GM18517 (cell line): Measurements from ENCODE around the gene PLCB4.
"Not testable (repeated sequence)": the region's sequence is repeated elsewhere in the genome, so short reads cannot be mapped to it uniquely, and the experiment has no call there.

Experiments used
- ATAC-seq: cut with Tn5 transposase; IDR thresholded peaks from one replicate; pipeline ENCODE4 v1.9.1; 2021; ENCODE audit warnings: mild to moderate bottlenecking, moderate library complexity; ENCODE audit not compliant: unreplicated experiment

PLCB4 gene

GRCh38 chr20:9140162-9140760 lies 71.4 kb downstream of the PLCB4 start:
- ATAC-seq, result no peak

GRCh38 chr20:9141070-9141469 lies 72.2 kb downstream of the PLCB4 start:
- no peak for ATAC-seq

GRCh38 chr20:9141921-9142320 lies 73.0 kb downstream of the PLCB4 start:
- ATAC-seq, result no peak

- no peak for ATAC-seq
Observed at GRCh38 chr20:9142809-9143208, 73.9 kb downstream of the PLCB4 start.

GRCh38 chr20:9143926-9144325 lies 75.0 kb downstream of the PLCB4 start:
- no peak for ATAC-seq

DNA sequence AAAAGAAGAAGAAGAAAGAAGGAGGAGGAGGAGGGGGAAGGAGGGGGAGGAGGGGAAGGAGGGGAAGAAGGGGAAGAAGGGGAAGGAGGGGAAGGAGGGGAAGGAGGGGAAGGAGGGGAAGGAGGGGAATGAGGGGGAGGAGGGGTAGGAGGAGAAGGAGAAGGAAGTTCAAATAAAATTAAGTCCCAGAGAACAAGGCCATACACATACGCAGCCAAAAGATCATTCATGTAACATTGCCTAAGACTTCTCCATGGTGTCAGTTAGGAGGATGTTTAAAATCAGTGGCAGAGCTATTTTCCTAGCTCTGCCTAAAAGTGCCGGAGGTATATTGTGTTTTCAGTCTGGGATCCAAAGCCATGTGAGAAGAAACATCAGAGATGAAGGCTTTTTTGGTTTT lies 75.8 kb downstream of the PLCB4 start:
- ATAC-seq, result no peak

GRCh38 chr20:9145142-9145541 lies 76.3 kb downstream of the PLCB4 start:
- no peak for ATAC-seq

GRCh38 chr20:9146649-9147048 lies 77.8 kb downstream of the PLCB4 start:
- ATAC-seq, result no peak

DNA sequence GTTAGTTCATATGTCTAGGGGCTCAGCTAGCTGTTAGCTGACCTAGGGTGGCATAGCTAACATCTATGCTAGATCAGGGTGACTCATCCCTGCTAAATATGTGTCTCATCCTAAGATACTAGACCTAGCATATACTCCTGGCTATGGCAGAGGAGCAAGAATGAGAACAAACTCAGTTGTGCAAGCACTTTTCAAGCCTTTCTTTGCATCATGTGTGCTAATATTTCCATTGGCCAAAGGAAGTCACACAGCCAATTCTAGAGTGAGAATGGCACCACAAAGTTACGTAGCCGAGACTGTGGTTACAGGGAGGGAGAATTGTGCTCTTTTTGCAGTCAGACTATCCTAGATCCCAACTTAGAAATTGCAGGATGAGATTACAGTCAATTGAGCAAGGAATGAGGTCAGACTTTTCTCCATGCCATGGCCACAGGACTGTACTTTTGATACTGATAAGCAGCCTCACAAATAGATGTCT lies 78.7 kb downstream of the PLCB4 start:
- ATAC-seq, result no peak

DNA sequence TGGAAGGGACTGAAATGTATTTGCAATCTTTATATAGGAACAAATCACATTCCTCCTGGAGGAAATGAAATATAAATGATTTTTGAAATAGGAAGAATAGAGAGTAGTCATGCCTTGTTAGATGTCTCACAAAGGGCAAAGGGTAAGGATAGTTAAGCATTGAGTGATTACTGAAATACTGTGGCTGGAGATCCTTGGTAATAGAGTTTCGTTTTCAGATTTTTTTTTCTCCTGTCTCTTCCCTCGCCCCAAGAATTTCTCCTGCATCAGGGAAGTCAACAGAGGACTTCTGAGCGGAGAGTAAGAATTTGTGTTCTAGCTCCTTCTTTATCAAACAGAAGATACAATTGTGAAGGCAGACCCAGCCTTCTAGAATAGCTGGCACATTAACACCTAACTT lies 79.4 kb downstream of the PLCB4 start:
- no peak for ATAC-seq

- no peak for ATAC-seq
Observed at GRCh38 chr20:9149087-9149486, 80.2 kb downstream of the PLCB4 start.

DNA sequence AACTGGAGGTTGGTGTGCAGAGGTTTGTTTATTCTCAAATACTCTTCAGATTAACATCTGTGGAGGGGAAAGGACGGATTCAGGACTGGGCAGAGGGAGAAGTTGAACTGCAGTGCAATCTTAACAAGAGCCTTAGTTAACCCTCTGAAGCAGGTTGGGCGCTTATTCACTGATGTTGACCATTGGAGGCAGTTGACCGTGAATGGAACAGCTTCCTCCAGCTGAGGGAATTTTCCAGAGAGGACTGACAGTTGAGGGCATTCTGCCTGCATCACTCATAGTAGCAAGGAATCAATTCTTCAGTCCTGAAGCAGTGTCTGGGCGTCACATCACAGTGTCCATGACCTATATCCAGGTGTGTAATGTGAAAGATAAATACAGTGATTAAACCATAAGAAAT lies 80.9 kb downstream of the PLCB4 start:
- ATAC-seq, result no peak

- ATAC-seq, result no peak
Observed at GRCh38 chr20:9150679-9151078, 81.8 kb downstream of the PLCB4 start.

- ATAC-seq, result not testable (repeated sequence)
Observed at GRCh38 chr20:9152139-9152538, 83.3 kb downstream of the PLCB4 start.

GRCh38 chr20:9154464-9155024 lies 85.7 kb downstream of the PLCB4 start:
- ATAC-seq, result no peak

DNA sequence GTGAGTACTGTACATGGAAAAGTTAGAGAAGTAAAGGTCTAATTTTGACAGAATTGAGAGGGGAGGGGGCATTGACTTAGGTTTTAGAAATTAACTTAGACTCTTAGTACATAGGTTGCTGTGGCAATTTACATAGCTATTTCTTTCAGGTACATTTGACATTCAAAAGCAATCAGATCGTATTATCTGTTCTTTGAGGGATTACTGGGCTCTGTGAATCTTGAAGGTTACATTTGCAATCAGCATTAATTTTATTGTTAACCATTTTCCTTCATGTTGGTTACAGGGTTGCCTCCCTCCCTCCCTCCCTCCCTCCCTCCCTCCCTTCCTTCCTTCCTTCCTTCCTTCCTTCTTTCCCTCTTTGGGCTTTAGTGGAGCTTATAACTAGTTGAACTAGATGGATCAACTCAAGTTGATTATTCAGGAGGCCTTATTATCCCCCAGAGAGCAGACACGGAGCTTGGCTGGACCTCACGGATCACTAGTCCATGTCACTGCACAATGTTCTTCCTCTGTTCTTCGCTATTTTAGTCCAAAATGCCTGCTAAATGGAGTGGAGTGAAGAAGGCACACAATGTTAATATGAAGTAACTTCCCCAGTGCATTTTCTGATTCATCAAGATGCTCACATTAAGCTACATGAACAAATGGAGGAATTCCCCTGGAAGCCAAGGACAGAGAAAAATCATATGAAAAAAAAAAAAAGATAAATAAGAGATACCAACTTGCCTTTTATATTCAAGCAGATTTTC lies 87.8 kb downstream of the PLCB4 start:
- ATAC-seq, result no peak

- no peak for ATAC-seq
Observed at GRCh38 chr20:9160331-9160730, 91.4 kb downstream of the PLCB4 start.

GRCh38 chr20:9160757-9161156 lies 91.9 kb downstream of the PLCB4 start:
- ATAC-seq, result no peak

- ATAC-seq, result no peak
Observed at GRCh38 chr20:9161311-9161710, 92.4 kb downstream of the PLCB4 start.

GRCh38 chr20:9163251-9163650 lies 94.4 kb downstream of the PLCB4 start:
- ATAC-seq, result no peak

- no peak for ATAC-seq
Observed at GRCh38 chr20:9163995-9164394, 95.1 kb downstream of the PLCB4 start.

DNA sequence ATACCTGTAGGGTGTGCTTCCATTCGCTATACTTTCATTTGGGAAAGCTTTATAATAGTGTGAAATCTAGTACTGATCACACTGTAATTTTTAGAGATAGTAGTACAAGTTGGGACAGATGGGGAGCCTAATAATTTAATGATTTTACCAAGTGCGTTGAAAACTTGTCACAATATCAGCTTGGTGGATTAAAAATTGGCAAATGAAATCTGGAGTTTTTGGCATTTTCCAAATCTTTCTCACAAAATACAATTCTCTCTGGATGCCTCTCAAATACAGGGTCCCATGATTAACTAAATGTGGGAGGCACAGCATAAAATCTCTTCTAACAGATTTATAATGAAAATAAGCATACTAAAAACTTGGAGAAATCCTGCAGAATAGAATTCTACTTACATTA lies 96.4 kb downstream of the PLCB4 start:
- no peak for ATAC-seq
